GM19372 (cell line): ENCODE results near the gene CACNA1G.

Experiments
- ATAC-seq: cut with Tn5 transposase; IDR thresholded peaks from one replicate; pipeline ENCODE4 v1.9.1; 2021; ENCODE audit warnings: mild to moderate bottlenecking, low read depth, moderate library complexity; ENCODE audit not compliant: unreplicated experiment

CACNA1G gene

GRCh38 chr17:50585346-50585745 lies 24.8 kb downstream of the CACNA1G start:
- ATAC-seq = no peak

- no peak for ATAC-seq
These were observed 25.4 kb downstream of the CACNA1G start for GRCh38 chr17:50585891-50586290.

- no peak for ATAC-seq
These were observed 26.1 kb downstream of the CACNA1G start for GRCh38 chr17:50586421-50587247.

GRCh38 chr17:50587571-50587970 lies 27.1 kb downstream of the CACNA1G start:
- ATAC-seq = no peak

GRCh38 chr17:50588391-50589049 lies 28.0 kb downstream of the CACNA1G start:
- no peak for ATAC-seq

- ATAC-seq = no peak
These were observed 28.7 kb downstream of the CACNA1G start for GRCh38 chr17:50589095-50589705.

GRCh38 chr17:50590946-50591737 lies 30.6 kb downstream of the CACNA1G start:
- no peak for ATAC-seq

- ATAC-seq = no peak
These were observed 32.8 kb downstream of the CACNA1G start for GRCh38 chr17:50593321-50593720.

GRCh38 chr17:50594128-50594823 lies 33.8 kb downstream of the CACNA1G start:
- ATAC-seq = no peak

- ATAC-seq = no peak
These were observed 34.4 kb downstream of the CACNA1G start for GRCh38 chr17:50594892-50595291.

- no peak for ATAC-seq
These were observed 35.9 kb downstream of the CACNA1G start for GRCh38 chr17:50596191-50597037.

- no peak for ATAC-seq
These were observed 38.0 kb downstream of the CACNA1G start for GRCh38 chr17:50598487-50598886.

GRCh38 chr17:50599606-50600005 lies 39.1 kb downstream of the CACNA1G start:
- ATAC-seq = no peak

- no peak for ATAC-seq
These were observed 41.4 kb downstream of the CACNA1G start for GRCh38 chr17:50601823-50602375.

- ATAC-seq = no peak
These were observed 42.3 kb downstream of the CACNA1G start for GRCh38 chr17:50602836-50603235.

- ATAC-seq = no peak
These were observed 42.8 kb downstream of the CACNA1G start for GRCh38 chr17:50603340-50603739.

GRCh38 chr17:50604513-50604912 lies 44.0 kb downstream of the CACNA1G start:
- ATAC-seq = no peak

GRCh38 chr17:50605429-50605828 lies 44.9 kb downstream of the CACNA1G start:
- ATAC-seq = no peak
